Testis (tissue), 3 donors: ENCODE measurements around the gene SERPINB10. TPM values are rescaled to one million over a fixed set of nuclear protein-coding genes. Genes with fewer than 3 reads are reported as not detected.
"Not testable (repeated sequence)": the region's sequence is repeated elsewhere in the genome, so short reads cannot be mapped to it uniquely, and the experiment has no call there.

Experiments
- DNase-seq: peaks from one replicate; pipeline ENCODE4 v3.0.0-alpha.2; 2019
- H3K27ac ChIP-seq, 2 donors: fragments of 200-600 bp; sonication (generic); one replicate each; pipeline ENCODE4 v1.5.1; 2019
- H3K27me3 ChIP-seq: fragments of 200-600 bp; sonication (generic); one replicate; pipeline ENCODE4 v1.5.1; 2019
- H3K36me3 ChIP-seq: fragments of 200-600 bp; sonication (generic); one replicate; pipeline ENCODE4 v1.5.1; 2017; ENCODE audit warnings: low read depth; ENCODE audit errors: missing control alignments
- H3K4me1 ChIP-seq: fragments of 200-600 bp; sonication (generic); one replicate; pipeline ENCODE4 v1.5.1; 2019
- H3K4me3 ChIP-seq, 2 donors: fragments of 200-600 bp; sonication (generic); one replicate each; pipeline ENCODE4 v1.5.1; 2017 to 2019
- H3K9me3 ChIP-seq: fragments of 200-600 bp; sonication (generic); one replicate; pipeline ENCODE4 v1.5.1; 2017
- CTCF ChIP-seq, 3 experiments: fragments of 450-650 bp in 2 of 3; fragments of 200-600 bp in 1 of 3; sonication (generic) in 1 of 3; IDR thresholded peaks; one replicate each; pipeline ENCODE4 v1.5.1; 2016 to 2019; ENCODE audit warnings: antibody characterized with exemption in 3 of 3, mild to moderate bottlenecking in 2 of 3, moderate library complexity in 1 of 3
- POLR2A ChIP-seq: fragments of 450-650 bp; IDR thresholded peaks from one replicate; pipeline ENCODE4 v1.6.1; 2017; ENCODE audit warnings: antibody characterized with exemption, mild to moderate bottlenecking, moderate library complexity
- WGBS, 2 donors: methylation state at CpG; one replicate each; pipeline ENCODE4 v1.1.5; 2018; 5-methylcytosine and 5-hydroxymethylcytosine counted together
- intact Hi-C: fragments of 100-400 bp; cut with DNase I; formaldehyde crosslinking; loops from one replicate; pipeline ENCODE4 v1.15.1; 2023; ENCODE audit warnings: low total_unique reads
- polyA plus RNA-seq: library from polyadenylated mRNA; stranded (reverse); fragments of 350-450 nt; fragmentation: Illumina TruSeq; extraction: RNeasy Lipid Tissue Mini Kit (QIAGEN cat#74804); gene quantifications from one replicate; pipeline ENCODE4 v1.2.3, GENCODE V29; 2014; ENCODE audit warnings: low read depth, low replicate concordance; ENCODE audit not compliant: insufficient read depth
- total RNA-seq, 2 donors: library from RNA; depleted of rRNA; stranded (reverse); fragments of >200 nt; gene quantifications; one replicate each; pipeline ENCODE4 v1.2.3, GENCODE V29; 2016

Gene SERPINB10
- total and polyA plus RNA-seq, 3 donors from 2014 or later: not detected

- no peaks in the 10 kb centered on the region for H3K27me3 ChIP-seq
- H3K27ac ChIP-seq: no peak overlapping the region
- intact Hi-C loops: no loop called here
- no peak for DNase-seq
- 83 to 89% methylated on average over 2 of the region's 2 CpGs for WGBS, 2 donors
- H3K9me3 ChIP-seq: no peaks in the 10 kb centered on the region
- H3K36me3 ChIP-seq: no peaks in the 10 kb centered on the region
- TF ChIP-seq CTCF (IDR thresholded peaks at IDR 0.05): no peak
- TF ChIP-seq POLR2A: no peak
- no peaks in the 10 kb centered on the region for H3K4me1 ChIP-seq
- no peak overlapping the region for H3K4me3 ChIP-seq
Measured at GRCh38 chr18:63922049-63922448, 14.3 kb downstream of the SERPINB10 start.

- H3K4me1 ChIP-seq: no peaks in the 10 kb centered on the region
- no peak for DNase-seq
- H3K4me3 ChIP-seq: no peak overlapping the region
- TF ChIP-seq POLR2A (no peak), CTCF (IDR thresholded peaks at IDR 0.05) (no peak)
- no peaks in the 10 kb centered on the region for H3K27me3 ChIP-seq
- H3K9me3 ChIP-seq: no peaks in the 10 kb centered on the region
- no peaks in the 10 kb centered on the region for H3K36me3 ChIP-seq
- no peak overlapping the region for H3K27ac ChIP-seq
- intact Hi-C loops: no loop called here
- WGBS, 2 donors: 83 to 86% methylated on average over 1 of the region's 1 CpG
Measured at GRCh38 chr18:63924551-63924950, 16.8 kb downstream of the SERPINB10 start.

DNA sequence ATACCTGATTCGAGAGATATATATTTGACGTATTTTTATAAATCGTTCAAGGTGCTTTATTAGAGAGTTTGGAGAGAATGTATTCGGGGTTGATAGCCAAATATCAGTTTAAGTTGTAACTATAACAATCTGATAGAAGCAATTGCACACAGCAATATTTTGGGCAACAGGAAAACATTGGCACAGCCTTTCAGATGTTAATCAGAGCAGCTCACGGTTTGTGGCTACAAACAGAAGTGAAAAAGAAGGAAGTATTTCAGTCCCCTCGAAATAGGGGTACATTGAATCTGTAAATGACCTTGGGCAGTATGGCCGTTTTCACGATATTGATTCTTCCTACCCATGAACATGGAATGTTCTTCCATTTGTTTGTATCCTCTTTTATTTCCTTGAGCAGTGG lies 20.6 kb downstream of the SERPINB10 start:
- 78 to 84% methylated on average over 8 of the region's 8 CpGs for WGBS, 2 donors
- TF ChIP-seq CTCF (IDR thresholded peaks at IDR 0.05): no peak
- no peak for TF ChIP-seq POLR2A
- H3K36me3 ChIP-seq: no peaks in the 10 kb centered on the region
- no peaks in the 10 kb centered on the region for H3K27me3 ChIP-seq
- no peaks in the 10 kb centered on the region for H3K9me3 ChIP-seq
- H3K4me1 ChIP-seq: no peaks in the 10 kb centered on the region
- no peak overlapping the region for H3K4me3 ChIP-seq
- no peak for DNase-seq
- intact Hi-C loops: no loop called here
- H3K27ac ChIP-seq: no peak overlapping the region

DNA sequence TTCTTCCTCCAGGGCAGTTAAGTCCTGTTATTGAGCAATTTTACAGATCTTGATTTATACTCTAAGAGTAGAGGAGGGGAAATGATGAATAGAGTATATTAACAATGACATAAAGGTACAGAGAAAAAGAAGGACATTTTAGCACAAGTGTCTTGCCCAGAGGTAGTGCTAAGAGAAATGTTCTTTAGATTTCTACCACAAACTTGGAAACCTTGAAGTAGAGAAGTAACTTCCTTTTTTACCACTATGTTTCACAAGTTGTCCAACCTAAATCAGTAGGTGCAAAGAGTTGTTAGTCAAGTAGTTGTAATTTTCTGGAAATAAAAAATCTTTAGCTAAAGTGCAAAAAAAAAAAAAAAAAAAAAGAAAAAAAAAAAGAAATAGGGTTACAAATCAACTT lies 21.6 kb downstream of the SERPINB10 start:
- not testable (repeated sequence) for H3K36me3 ChIP-seq

GRCh38 chr18:63930773-63931354 lies 23.1 kb downstream of the SERPINB10 start:
- 79 to 97% methylated on average over 3 of the region's 3 CpGs for WGBS, 2 donors
- TF ChIP-seq CTCF (IDR thresholded peaks at IDR 0.05): no peak
- no peak for TF ChIP-seq POLR2A

More for the DNA sequence above, 21.6 kb downstream of the SERPINB10 start:
- H3K27ac ChIP-seq, H3K27me3 ChIP-seq, DNase-seq, H3K4me1 ChIP-seq, intact Hi-C loops, H3K4me3 ChIP-seq, H3K9me3 ChIP-seq: not testable (repeated sequence)

More at GRCh38 chr18:63930773-63931354, 23.1 kb downstream of the SERPINB10 start:
- intact Hi-C loops: no loop called here
- H3K27ac ChIP-seq: no peak overlapping the region
- H3K9me3 ChIP-seq: no peaks in the 10 kb centered on the region
- H3K4me3 ChIP-seq: no peak overlapping the region
- H3K36me3 ChIP-seq: no peaks in the 10 kb centered on the region
- H3K27me3 ChIP-seq: no peaks in the 10 kb centered on the region
- DNase-seq: no peak
- H3K4me1 ChIP-seq: no peaks in the 10 kb centered on the region
